ENCODE data around the gene ECE1.

DNA sequence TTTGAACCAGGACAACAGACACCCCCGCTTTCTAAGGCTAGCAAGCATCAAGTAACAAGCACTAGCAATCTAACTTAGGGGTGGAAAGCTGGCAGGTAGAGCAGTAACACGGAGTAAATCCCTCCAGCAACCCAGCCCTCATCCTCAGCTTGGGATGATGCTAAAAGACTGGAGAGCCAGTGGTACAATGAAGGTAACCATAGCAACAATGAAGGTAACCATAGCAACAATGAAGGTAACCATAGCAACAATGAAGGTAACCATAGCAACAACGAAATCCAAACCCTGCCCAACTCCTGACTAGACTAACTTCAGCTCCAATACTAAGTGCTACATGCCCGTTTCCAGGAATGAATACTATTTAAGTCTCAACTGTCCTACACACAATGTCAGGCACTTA, 91.3 kb downstream of the ECE1 start:
- no peak for TF ChIP-seq ZBTB7A (IDR thresholded peaks at IDR 0.05; ENCODE audit: low read depth)
- no peak for TF ChIP-seq FOXM1 (IDR thresholded peaks at IDR 0.05; ENCODE audit: borderline replicate concordance, low read depth)
- TF ChIP-seq RAD21 (IDR thresholded peaks at IDR 0.05; ENCODE audit: low read depth) = no peak
- TF ChIP-seq, protein P1, sequence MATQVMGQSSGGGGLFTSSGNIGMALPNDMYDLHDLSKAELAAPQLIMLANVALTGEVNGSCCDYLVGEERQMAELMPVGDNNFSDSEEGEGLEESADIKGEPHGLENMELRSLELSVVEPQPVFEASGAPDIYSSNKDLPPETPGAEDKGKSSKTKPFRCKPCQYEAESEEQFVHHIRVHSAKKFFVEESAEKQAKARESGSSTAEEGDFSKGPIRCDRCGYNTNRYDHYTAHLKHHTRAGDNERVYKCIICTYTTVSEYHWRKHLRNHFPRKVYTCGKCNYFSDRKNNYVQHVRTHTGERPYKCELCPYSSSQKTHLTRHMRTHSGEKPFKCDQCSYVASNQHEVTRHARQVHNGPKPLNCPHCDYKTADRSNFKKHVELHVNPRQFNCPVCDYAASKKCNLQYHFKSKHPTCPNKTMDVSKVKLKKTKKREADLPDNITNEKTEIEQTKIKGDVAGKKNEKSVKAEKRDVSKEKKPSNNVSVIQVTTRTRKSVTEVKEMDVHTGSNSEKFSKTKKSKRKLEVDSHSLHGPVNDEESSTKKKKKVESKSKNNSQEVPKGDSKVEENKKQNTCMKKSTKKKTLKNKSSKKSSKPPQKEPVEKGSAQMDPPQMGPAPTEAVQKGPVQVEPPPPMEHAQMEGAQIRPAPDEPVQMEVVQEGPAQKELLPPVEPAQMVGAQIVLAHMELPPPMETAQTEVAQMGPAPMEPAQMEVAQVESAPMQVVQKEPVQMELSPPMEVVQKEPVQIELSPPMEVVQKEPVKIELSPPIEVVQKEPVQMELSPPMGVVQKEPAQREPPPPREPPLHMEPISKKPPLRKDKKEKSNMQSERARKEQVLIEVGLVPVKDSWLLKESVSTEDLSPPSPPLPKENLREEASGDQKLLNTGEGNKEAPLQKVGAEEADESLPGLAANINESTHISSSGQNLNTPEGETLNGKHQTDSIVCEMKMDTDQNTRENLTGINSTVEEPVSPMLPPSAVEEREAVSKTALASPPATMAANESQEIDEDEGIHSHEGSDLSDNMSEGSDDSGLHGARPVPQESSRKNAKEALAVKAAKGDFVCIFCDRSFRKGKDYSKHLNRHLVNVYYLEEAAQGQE (IDR thresholded peaks at IDR 0.05; ENCODE audit: low read depth) = no peak
- no peak for TF ChIP-seq EP300 (IDR thresholded peaks at IDR 0.05; ENCODE audit: borderline replicate concordance)
- TF ChIP-seq CREB1 (IDR thresholded peaks at IDR 0.05; ENCODE audit: low read depth) = no peak
- no peak for TF ChIP-seq TAF1 (IDR thresholded peaks at IDR 0.05; ENCODE audit: low read depth)
- TF ChIP-seq TEAD4 (IDR thresholded peaks at IDR 0.05) = no peak
